B cell (primary cell): ENCODE results near the gene UTY.

ENCODE experiments used
- CTCF ChIP-seq: fragments of 200-600 bp; IDR thresholded peaks from one replicate; pipeline ENCODE4 v1.8.0; 2022; ENCODE audit warnings: antibody characterized with exemption, mild to moderate bottlenecking
- EZH2 ChIP-seq: IDR thresholded peaks from 2 replicates; pipeline ENCODE4 v1.6.1; 2012; ENCODE audit warnings: borderline replicate concordance, low read depth, mild to moderate bottlenecking, moderate library complexity, low read length; ENCODE audit not compliant: insufficient read depth, poor library complexity, severe bottlenecking

GRCh38 chrY:13339381-13339780 lies 140.5 kb downstream of the UTY start:
- TF ChIP-seq CTCF (no peak), EZH2 (no peak)
